Fibroblast of lung (primary cell): ENCODE data around the gene SCAMP5.

Source experiments
- CTCF ChIP-seq, 2 donors: IDR thresholded peaks in 1 of 2; conservative IDR thresholded peaks in 1 of 2; 1 replicate in 1 of 2; 2 replicates in 1 of 2; pipeline ENCODE4 v1.5.1; 2011 to 2012; ENCODE audit warnings: low read length in 2 of 2, control low read depth in 1 of 2, inconsistent platforms in 1 of 2, low read depth in 1 of 2, mild to moderate bottlenecking in 1 of 2
- EZH2 ChIP-seq: IDR thresholded peaks from 2 replicates; pipeline ENCODE4 v1.5.1; 2012; ENCODE audit warnings: low read length, control low read depth, mild to moderate bottlenecking; ENCODE audit errors: missing control alignments

DNA sequence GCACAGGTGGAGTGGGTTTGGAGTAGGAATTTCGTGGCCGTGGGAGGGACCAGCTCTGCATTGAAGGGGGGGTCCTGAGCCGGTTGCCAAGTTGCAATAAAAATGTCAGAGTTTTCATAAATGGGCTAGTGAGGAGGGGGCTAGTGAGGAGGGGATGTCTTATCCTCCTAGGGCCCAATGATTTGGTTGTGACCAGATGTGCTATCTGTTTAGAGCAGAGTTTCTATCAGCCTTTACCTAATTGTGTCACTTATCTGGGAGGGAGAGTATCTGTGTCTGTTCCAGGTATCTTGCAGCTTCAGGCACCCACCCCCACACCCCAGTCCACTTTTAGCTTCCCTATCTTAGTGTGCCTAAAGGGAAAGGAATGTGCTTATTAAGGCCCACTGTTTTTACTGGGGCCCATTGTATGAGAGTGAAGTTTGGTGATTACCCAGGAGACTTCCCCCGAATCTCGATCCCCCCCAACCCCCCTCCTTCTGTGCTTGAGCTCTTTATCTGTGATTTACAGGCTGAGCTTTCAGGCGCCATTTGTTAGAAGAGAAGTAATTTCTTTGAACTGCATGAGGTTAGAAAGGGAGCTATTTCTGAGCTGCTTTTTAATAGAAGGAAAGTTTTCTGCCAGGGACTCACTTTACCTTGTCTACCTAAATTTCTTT, 70.6 kb downstream of the SCAMP5 start:
- TF ChIP-seq EZH2: no peak
- TF ChIP-seq CTCF (conservative IDR thresholded peaks at IDR 0.05 in 1 of 2, IDR thresholded peaks at IDR 0.05 in 1 of 2; ENCODE audit: low read depth in 1 of 2, low read length in 2 of 2): no peak
